SK-N-SH (cell line): ENCODE results near the gene EEF2K. TPM values are rescaled to one million over a fixed set of nuclear protein-coding genes. Genes with fewer than 3 reads are reported as not detected.

Experiments used
- CTCF ChIA-PET: fragments of 300-600, 350-600 bp; formaldehyde crosslinking; extraction: SDS; loops from one replicate; lab custom pipeline; 2021; lab: Yijun Ruan, JAX
- POLR2A ChIA-PET: fragments of 350-600 bp; sonication (Branson Sonifier 250); formaldehyde crosslinking; extraction: SDS; loops from one replicate; lab custom pipeline; 2020; ENCODE audit warnings: antibody characterized with exemption, inconsistent platforms; lab: Yijun Ruan, JAX
- DNase-seq: peaks from one replicate; pipeline ENCODE4 v3.0.0; 2012
- H2AFZ ChIP-seq: fragments of 200-600 bp; sonication (generic); 2 replicates; pipeline ENCODE4 v1.8.1; 2016; ENCODE audit warnings: antibody characterized with exemption, mild to moderate bottlenecking, low read depth
- H3F3A ChIP-seq: fragments of 200-600 bp; sonication (generic); replicated peaks from 2 replicates; pipeline ENCODE3; 2016; ENCODE audit warnings: antibody characterized with exemption, mild to moderate bottlenecking; ENCODE audit not compliant: insufficient read depth
- H3K27ac ChIP-seq, 2 experiments: fragments of 200-500 bp in 1 of 2; fragments of 200-600 bp in 1 of 2; sonication (Bioruptor generic) in 1 of 2; sonication (generic), shearing (Covaris generic) in 1 of 2; 2 replicates each; pipeline versions ENCODE4 v1.5.1 to v1.6.1; 2014 to 2016; ENCODE audit warnings: low read depth in 2 of 2, inconsistent platforms in 1 of 2, low read length in 1 of 2, mild to moderate bottlenecking in 1 of 2, mixed read lengths in 1 of 2
- H3K27me3 ChIP-seq: fragments of 200-600 bp; sonication (generic), shearing (Covaris generic); 2 replicates; pipeline ENCODE4 v1.6.1; 2016; ENCODE audit warnings: mixed run types; ENCODE audit not compliant: insufficient read depth
- H3K36me3 ChIP-seq, 2 experiments: fragments of 200-500 bp in 1 of 2; fragments of 200-600 bp in 1 of 2; sonication (Bioruptor generic) in 1 of 2; sonication (generic) in 1 of 2; replicated peaks in 1 of 2; 2 replicates each; pipeline versions ENCODE3 to v1.5.1; 2014 to 2016; ENCODE audit warnings: low read length in 1 of 2, mild to moderate bottlenecking in 1 of 2; ENCODE audit not compliant: insufficient read depth in 2 of 2, control insufficient read depth in 1 of 2
- H3K4me1 ChIP-seq, 2 experiments: fragments of 200-500 bp in 1 of 2; fragments of 200-600 bp in 1 of 2; sonication (Bioruptor generic) in 1 of 2; sonication (generic), shearing (Covaris generic) in 1 of 2; 2 replicates each; pipeline versions ENCODE4 v1.5.1 to v1.6.1; 2014 to 2016; ENCODE audit warnings: low read depth in 1 of 2, low read length in 1 of 2, mixed run types in 1 of 2; ENCODE audit not compliant: insufficient read depth in 2 of 2, control insufficient read depth in 1 of 2
- H3K4me2 ChIP-seq: fragments of 200-600 bp; sonication (generic), shearing (Covaris generic); 2 replicates; pipeline ENCODE4 v1.6.1; 2017; ENCODE audit warnings: mixed run types
- H3K4me3 ChIP-seq, 2 experiments: fragments of 200-500 bp in 1 of 2; fragments of 200-600 bp in 1 of 2; sonication (Bioruptor generic) in 1 of 2; sonication (generic), shearing (Covaris generic) in 1 of 2; 2 replicates each; pipeline versions ENCODE4 v1.5.1 to v1.8.1; 2014 to 2016; ENCODE audit warnings: low read depth in 2 of 2, inconsistent platforms in 1 of 2, low read length in 1 of 2, mild to moderate bottlenecking in 1 of 2, mixed read lengths in 1 of 2, moderate library complexity in 1 of 2
- H3K79me2 ChIP-seq: fragments of 200-600 bp; sonication (generic); 2 replicates; pipeline ENCODE4 v1.8.1; 2017; ENCODE audit warnings: mild to moderate bottlenecking; ENCODE audit not compliant: insufficient read depth
- H3K9ac ChIP-seq: fragments of 200-600 bp; sonication (generic); 2 replicates; pipeline ENCODE4 v1.6.1; 2017; ENCODE audit warnings: mixed run types
- H3K9me2 ChIP-seq: fragments of 200-600 bp; sonication (generic); 2 replicates; pipeline ENCODE4 v1.6.1; 2017; ENCODE audit warnings: mixed run types
- H3K9me3 ChIP-seq: fragments of 200-600 bp; sonication (generic); 2 replicates; pipeline ENCODE4 v1.6.1; 2017; ENCODE audit warnings: mixed run types, mild to moderate bottlenecking, moderate library complexity
- H4K20me1 ChIP-seq: fragments of 200-600 bp; sonication (generic); 2 replicates; pipeline ENCODE4 v1.6.1; 2017; ENCODE audit warnings: mild to moderate bottlenecking, mixed run types; ENCODE audit not compliant: insufficient read depth
- CHD2 ChIP-seq: fragments of 150-350 bp; IDR thresholded peaks from 2 replicates; pipeline ENCODE4 v1.6.1; 2018; ENCODE audit warnings: low read length; ENCODE audit not compliant: partially characterized antibody
- CTCF ChIP-seq: fragments of 200-600 bp; sonication (generic); IDR thresholded peaks from 2 replicates; pipeline ENCODE4 v1.6.1; 2017; ENCODE audit warnings: antibody characterized with exemption, mild to moderate bottlenecking, moderate library complexity
- EP300 ChIP-seq, 2 experiments: IDR thresholded peaks; 2 replicates each; pipeline versions ENCODE4 v1.4.0 to v1.6.1; 2012; ENCODE audit warnings: borderline replicate concordance in 1 of 2, low read depth in 1 of 2, low read length in 1 of 2
- FOSL2 ChIP-seq: IDR thresholded peaks from 2 replicates; pipeline ENCODE4 v1.4.0; 2012; ENCODE audit warnings: low read depth, mild to moderate bottlenecking, moderate library complexity, borderline replicate concordance
- FOXJ3 ChIP-seq: sonication (generic); formaldehyde crosslinking; IDR thresholded peaks from 2 replicates; pipeline ENCODE4 v1.5.1; 2020; ENCODE audit warnings: mild to moderate bottlenecking, missing genetic modification reagents
- JUND ChIP-seq: IDR thresholded peaks from 2 replicates; pipeline ENCODE4 v1.4.0; 2012
- NRF1 ChIP-seq: IDR thresholded peaks from 2 replicates; pipeline ENCODE4 v1.6.1; 2012; ENCODE audit warnings: low read depth, mild to moderate bottlenecking, low read length
- RAD21 ChIP-seq: IDR thresholded peaks from 2 replicates; pipeline ENCODE4 v1.6.1; 2012; ENCODE audit warnings: mild to moderate bottlenecking, low read length
- RCOR1 ChIP-seq: fragments of 150-350 bp; IDR thresholded peaks from 2 replicates; pipeline ENCODE4 v1.6.1; 2017; ENCODE audit warnings: antibody characterized with exemption, low read length
- RFX5 ChIP-seq: IDR thresholded peaks from 2 replicates; pipeline ENCODE4 v1.6.1; 2012; ENCODE audit warnings: mild to moderate bottlenecking, improper control_type of control experiment, low read length
- TAF1 ChIP-seq: IDR thresholded peaks from 2 replicates; pipeline ENCODE4 v1.6.1; 2012; ENCODE audit warnings: low read depth, mild to moderate bottlenecking, low read length, moderate library complexity, borderline replicate concordance
- TEAD4 ChIP-seq: IDR thresholded peaks from 2 replicates; pipeline ENCODE4 v1.4.0; 2012; ENCODE audit warnings: mild to moderate bottlenecking, borderline replicate concordance; ENCODE audit not compliant: insufficient read depth
- USF2 ChIP-seq: fragments of 150-350 bp; IDR thresholded peaks from 2 replicates; pipeline ENCODE4 v1.6.1; 2017; ENCODE audit warnings: antibody characterized with exemption, low read length, low read depth, borderline replicate concordance
- YY1 ChIP-seq: IDR thresholded peaks from 2 replicates; pipeline ENCODE4 v1.4.0; 2012; ENCODE audit warnings: low read depth, mild to moderate bottlenecking
- WGBS: methylation state at CpG from one replicate; pipeline ENCODE4 v1.1.6; 2017; ENCODE audit warnings: low lambda C conversion rate; 5-methylcytosine and 5-hydroxymethylcytosine counted together
- polyA plus RNA-seq, 3 experiments: library from polyadenylated mRNA; depleted of rRNA; stranded (reverse); fragments of >200 nt; gene quantifications; 2 replicates each; pipeline ENCODE4 v1.2.3, GENCODE V29; 2012

EEF2K gene
- polyA plus RNA-seq, 1 of the 3 experiments (the other 2 are of a cell fraction), result 8.0 TPM

GRCh38 chr16:22194707-22195444, 11.2 kb upstream of the EEF2K start:
- Histone ChIP-seq H3K4me1 (peaks cover 8 to 11% of the 10 kb centered on the region in 2 experiments; a peak in 3 of 4 replicates), H3K79me2 (no peaks in the 10 kb centered on the region), H3K36me3 (no peaks in the 10 kb centered on the region), H3K27me3 (no peaks in the 10 kb centered on the region), H4K20me1 (no peaks in the 10 kb centered on the region), H2AFZ (no peak overlapping the region), H3K4me3 (no peak overlapping the region), H3K9me3 (no peaks in the 10 kb centered on the region), H3K4me2 (no peak overlapping the region), H3K9ac (no peak overlapping the region), H3F3A (peaks cover 35% of the 10 kb centered on the region), H3K9me2 (no peaks in the 10 kb centered on the region), H3K27ac (0 out of 4 replicates have a peak overlapping the region, but pooled peaks of 1 of the 2 experiments have one; percentile 4)
- WGBS, result 56% methylated on average over 7 of the region's 9 CpGs
- CTCF ChIA-PET, result interaction anchor here (0.6 to 9.3 kb wide), 5 partner anchors 12 to 104 kb away, joined by 3 to 115 read pairs (median 5); partner anchors contain the start of genes EEF2K and POLR3E
- DNase-seq, result no peak
- no peak for TF ChIP-seq RFX5
- no peak for TF ChIP-seq FOXJ3
- no peak for TF ChIP-seq USF2
- no peak for TF ChIP-seq FOSL2
- POLR2A ChIA-PET, result no interaction called here

- Histone ChIP-seq H3K4me3 (no peak overlapping the region), H3F3A (peaks cover 40% of the 10 kb centered on the region), H3K9me3 (no peaks in the 10 kb centered on the region), H3K4me1 (peaks cover 8 to 10% of the 10 kb centered on the region in 2 experiments; a peak in 3 of 4 replicates), H4K20me1 (no peaks in the 10 kb centered on the region), H3K27ac (0 out of 4 replicates have a peak overlapping the region, but pooled peaks of 1 of the 2 experiments have one; percentile 4), H2AFZ (no peak overlapping the region), H3K36me3 (no peaks in the 10 kb centered on the region), H3K27me3 (no peaks in the 10 kb centered on the region), H3K9me2 (no peaks in the 10 kb centered on the region), H3K4me2 (no peak overlapping the region), H3K79me2 (no peaks in the 10 kb centered on the region), H3K9ac (no peak overlapping the region)
- CTCF ChIA-PET, result interaction anchor here (0.6 to 9.3 kb wide), 6 partner anchors 11 to 103 kb away, joined by 3 to 115 read pairs (median 4); partner anchors contain the start of genes EEF2K and POLR3E
- DNase-seq, result no peak
- TF ChIP-seq CHD2, result no peak
- TF ChIP-seq EP300 (IDR thresholded peaks at IDR 0.05; ENCODE audit: borderline replicate concordance in 1 of 2, low read depth in 1 of 2, low read length in 1 of 2), result 0 out of 4 replicates have a peak, but pooled peaks of 1 of the 2 experiments have one; percentile 3
- POLR2A ChIA-PET, result no interaction called here
These were observed 10.7 kb upstream of the EEF2K start for GRCh38 chr16:22195445-22195694.

GRCh38 chr16:22195695-22196558, 10.2 kb upstream of the EEF2K start:
- Histone ChIP-seq H3K4me1 (peaks cover 8 to 10% of the 10 kb centered on the region in 2 experiments; a peak in 3 of 4 replicates), H3K27me3 (no peaks in the 10 kb centered on the region), H3K27ac (peak overlapping the region; percentile 52 to 53; a peak in 2 of 4 replicates), H3K36me3 (no peaks in the 10 kb centered on the region), H2AFZ (peak overlapping the region; percentile 92), H3K4me2 (peak overlapping the region; percentile 77), H3K4me3 (peak overlapping the region; percentile 62 to 87), H3K79me2 (no peaks in the 10 kb centered on the region), H3K9ac (peak overlapping the region; percentile 63; the same call in 1 of the 2 replicates), H4K20me1 (no peaks in the 10 kb centered on the region), H3F3A (peaks cover 42% of the 10 kb centered on the region), H3K9me3 (no peaks in the 10 kb centered on the region), H3K9me2 (no peaks in the 10 kb centered on the region)
- DNase-seq, result peak; percentile 76
- ChIA-PET POLR2A (interaction anchor here (0.6 kb wide), 1 partner anchor 102 kb away, joined by 3 read pairs; no protein-coding TSS in a partner anchor), CTCF (interaction anchor here (0.6 to 9.3 kb wide), 9 partner anchors 11 to 115 kb away, joined by 3 to 115 read pairs (median 4); partner anchors contain the start of genes EEF2K and POLR3E)
- WGBS, result under 1% methylated on average over 36 of the region's 39 CpGs
- TF ChIP-seq NRF1 (peak; percentile 57), CTCF (peak; percentile 95), RAD21 (peak; percentile 78), TAF1 (no peak), USF2 (no peak), YY1 (no peak), RCOR1 (peak; percentile 13; the same call in 1 of the 2 replicates), FOSL2 (peak; percentile 85), TEAD4 (peak; percentile 92), JUND (no peak), CHD2 (peak; percentile 89)
